Epithelial cell of esophagus (primary cell): Measurements from ENCODE around the gene VTI1A.
A peak's percentile ranks its signal among the peaks of the same experiment; 100 is the strongest.

Experiments used
- DNase-seq: peaks from one replicate; pipeline ENCODE4 v3.0.0; 2010; ENCODE audit warnings: low read depth
- H3K4me3 ChIP-seq: 2 replicates; pipeline ENCODE4 v1.5.1; 2011; ENCODE audit warnings: mild to moderate bottlenecking, low read length, control low read depth
- TF ChIP-seq, protein P1 (sequence below): IDR thresholded peaks from 2 replicates; pipeline ENCODE4 v1.5.1; 2011; ENCODE audit warnings: low read depth, mild to moderate bottlenecking, low read length, control low read depth, inconsistent platforms; ENCODE audit not compliant: insufficient read depth; ENCODE audit errors: missing control alignments

Gene VTI1A

GRCh38 chr10:112720178-112720577, 273.2 kb downstream of the VTI1A start:
- DNase-seq = no peak
- TF ChIP-seq, protein P1, sequence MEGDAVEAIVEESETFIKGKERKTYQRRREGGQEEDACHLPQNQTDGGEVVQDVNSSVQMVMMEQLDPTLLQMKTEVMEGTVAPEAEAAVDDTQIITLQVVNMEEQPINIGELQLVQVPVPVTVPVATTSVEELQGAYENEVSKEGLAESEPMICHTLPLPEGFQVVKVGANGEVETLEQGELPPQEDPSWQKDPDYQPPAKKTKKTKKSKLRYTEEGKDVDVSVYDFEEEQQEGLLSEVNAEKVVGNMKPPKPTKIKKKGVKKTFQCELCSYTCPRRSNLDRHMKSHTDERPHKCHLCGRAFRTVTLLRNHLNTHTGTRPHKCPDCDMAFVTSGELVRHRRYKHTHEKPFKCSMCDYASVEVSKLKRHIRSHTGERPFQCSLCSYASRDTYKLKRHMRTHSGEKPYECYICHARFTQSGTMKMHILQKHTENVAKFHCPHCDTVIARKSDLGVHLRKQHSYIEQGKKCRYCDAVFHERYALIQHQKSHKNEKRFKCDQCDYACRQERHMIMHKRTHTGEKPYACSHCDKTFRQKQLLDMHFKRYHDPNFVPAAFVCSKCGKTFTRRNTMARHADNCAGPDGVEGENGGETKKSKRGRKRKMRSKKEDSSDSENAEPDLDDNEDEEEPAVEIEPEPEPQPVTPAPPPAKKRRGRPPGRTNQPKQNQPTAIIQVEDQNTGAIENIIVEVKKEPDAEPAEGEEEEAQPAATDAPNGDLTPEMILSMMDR = no peak
- no peak overlapping the region for H3K4me3 ChIP-seq

GRCh38 chr10:112721080-112721698, 274.2 kb downstream of the VTI1A start:
- DNase-seq = peak; percentile 63
- H3K4me3 ChIP-seq = no peak overlapping the region
- TF ChIP-seq, protein P1 = peak; percentile 73

DNA sequence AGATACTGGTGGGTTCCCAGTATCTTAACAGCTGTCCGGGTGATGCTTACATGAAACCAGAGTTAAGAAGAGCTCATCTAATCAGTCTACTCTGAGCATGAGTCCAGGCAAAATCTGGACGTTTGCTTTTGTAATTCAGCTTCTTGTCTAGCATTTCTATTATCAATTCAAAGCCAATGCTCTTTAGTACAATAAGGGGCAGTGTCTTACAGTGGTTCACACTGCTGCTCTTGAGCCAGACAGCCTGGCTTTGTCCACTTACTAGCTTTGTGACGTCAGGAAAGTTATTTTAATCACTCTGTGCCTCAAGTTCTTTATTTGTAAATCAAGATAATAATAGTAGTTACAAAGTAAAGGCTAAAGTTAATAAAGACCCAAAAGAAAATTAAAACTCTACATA, 275.7 kb downstream of the VTI1A start:
- TF ChIP-seq, protein P1 = no peak
- no peak overlapping the region for H3K4me3 ChIP-seq
- DNase-seq = no peak

DNA sequence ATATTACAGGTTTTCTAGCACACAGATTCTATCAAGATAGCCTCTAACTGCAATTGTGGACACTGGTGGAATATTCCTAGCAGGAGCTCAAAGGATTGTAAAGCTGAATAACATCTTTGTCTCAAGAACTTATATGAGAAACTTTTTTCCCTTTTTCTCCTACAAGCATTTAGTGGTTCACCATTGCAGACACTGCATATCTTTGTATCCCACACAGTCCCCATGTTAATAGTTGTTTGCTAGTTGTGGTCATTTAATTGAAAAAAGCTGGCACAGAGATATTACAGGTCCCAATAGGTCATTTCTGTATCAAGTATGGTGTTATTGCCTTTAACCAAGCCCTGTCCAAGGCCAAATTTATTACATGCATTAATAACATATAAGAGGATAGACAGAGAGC, 276.9 kb downstream of the VTI1A start:
- no peak overlapping the region for H3K4me3 ChIP-seq
- TF ChIP-seq, protein P1 = no peak
- no peak for DNase-seq

- peak; percentile 12 for DNase-seq
- TF ChIP-seq, protein P1 = no peak
- no peak overlapping the region for H3K4me3 ChIP-seq
Measured at GRCh38 chr10:112724404-112724991, 277.5 kb downstream of the VTI1A start.

DNA sequence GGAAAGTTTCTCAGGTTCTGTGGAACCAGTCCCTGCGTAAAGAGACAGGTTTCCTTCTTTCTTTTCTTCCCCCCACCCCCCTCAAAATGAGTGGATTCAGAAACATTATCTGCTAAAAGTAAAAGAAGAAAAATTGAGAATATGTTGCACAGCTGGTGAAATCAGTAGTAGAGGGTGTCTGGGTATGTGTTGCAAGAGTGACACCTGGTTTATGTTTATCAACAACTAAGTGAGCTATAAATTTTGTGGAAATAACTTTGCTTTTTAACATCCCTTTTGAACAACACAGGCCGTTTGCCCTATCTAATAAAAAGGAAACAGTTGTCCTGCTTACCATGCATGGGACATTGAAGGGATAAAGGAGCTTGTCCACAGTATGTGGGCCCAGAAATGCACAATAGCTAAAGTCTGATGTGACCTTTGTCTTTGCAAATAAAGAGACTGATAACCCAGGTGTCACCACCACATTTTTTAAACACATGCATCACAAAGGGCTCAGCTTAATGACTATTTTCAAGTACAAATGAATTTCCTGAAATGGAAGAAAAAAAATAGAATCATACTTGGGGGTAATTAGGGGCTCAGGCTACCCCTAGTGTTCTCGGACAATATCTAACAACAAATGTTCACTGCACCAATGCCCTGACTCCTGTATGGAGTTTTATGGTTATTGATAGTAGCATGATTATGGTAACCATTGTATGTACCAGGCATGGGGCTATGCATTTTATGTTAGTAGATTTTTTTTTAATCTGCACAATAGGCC, 281.3 kb downstream of the VTI1A start:
- no peak for DNase-seq
- TF ChIP-seq, protein P1 = no peak
- H3K4me3 ChIP-seq = no peak overlapping the region
